Kidney (tissue), 14 donors: Measurements from ENCODE around the gene KCNT1. TPM values are rescaled to one million over a fixed set of nuclear protein-coding genes. Genes with fewer than 3 reads are reported as not detected.

Experiments used
- DNase-seq, 5 donors: peaks; one replicate each; pipeline ENCODE4 v3.0.0-alpha.2; 2013 to 2020
- FAIRE-seq: peaks from 2 replicates; lab custom pipeline; 2012; peaks lifted over from hg19 to GRCh38; lab: Jason Lieb, UNC
- H3K27ac ChIP-seq, 2 donors: one replicate each; pipeline ENCODE4 v1.7.0; 2013; ENCODE audit warnings: low read depth in 2 of 2, low read length in 2 of 2, inconsistent platforms in 1 of 2
- H3K27me3 ChIP-seq: one replicate; pipeline ENCODE4 v1.7.1; 2013; ENCODE audit warnings: low read length, inconsistent platforms; ENCODE audit not compliant: control insufficient read depth, insufficient read depth
- H3K36me3 ChIP-seq, 3 donors: one replicate each; pipeline versions ENCODE4 v1.7.0 to v1.7.1; 2013; ENCODE audit warnings: low read length in 3 of 3, control low read depth in 1 of 3, inconsistent platforms in 1 of 3; ENCODE audit not compliant: insufficient read depth in 3 of 3, control insufficient read depth in 2 of 3
- H3K4me1 ChIP-seq, 3 donors: one replicate each; pipeline versions ENCODE4 v1.7.0 to v1.7.1; 2013; ENCODE audit warnings: low read length in 3 of 3, inconsistent platforms in 1 of 3, low read depth in 1 of 3; ENCODE audit not compliant: control insufficient read depth in 2 of 3, insufficient read depth in 2 of 3
- H3K4me3 ChIP-seq, 3 donors: one replicate each; pipeline versions ENCODE4 v1.7.0 to v1.8.1; 2013; ENCODE audit warnings: low read length in 3 of 3, control low read depth in 1 of 3, inconsistent platforms in 1 of 3
- H3K9ac ChIP-seq, 3 donors: one replicate each; pipeline versions ENCODE4 v1.7.0 to v1.7.1; 2013; ENCODE audit warnings: low read length in 3 of 3, control low read depth in 1 of 3, inconsistent platforms in 1 of 3
- H3K9me3 ChIP-seq, 3 donors: one replicate each; pipeline versions ENCODE4 v1.7.0 to v1.7.1; 2013; ENCODE audit warnings: low read length in 3 of 3, control low read depth in 1 of 3, inconsistent platforms in 1 of 3; ENCODE audit not compliant: control insufficient read depth in 2 of 3, insufficient read depth in 1 of 3
- intact Hi-C: fragments of 100-400 bp; cut with DNase I; formaldehyde crosslinking; loops from one replicate; pipeline ENCODE4 v1.11.1; 2022
- polyA plus RNA-seq: library from polyadenylated mRNA; stranded (reverse); fragments of 350-450 nt; fragmentation: Illumina TruSeq; extraction: RNeasy Lipid Tissue Mini Kit (QIAGEN cat#74804); gene quantifications from one replicate; pipeline ENCODE4 v1.2.3, GENCODE V29; 2014; ENCODE audit warnings: low read depth, low replicate concordance; ENCODE audit not compliant: insufficient read depth
- total RNA-seq: library from RNA; stranded (reverse); fragmentation: NEBNext Ultra II Directional; extraction: Animal tissue kit (Norgen Biotek cat#: 25700); gene quantifications from one replicate; pipeline ENCODE4 v1.2.1, GENCODE V29; 2021
- TF ChIP-seq, protein P1 (sequence below): IDR thresholded peaks from 3 replicates; pipeline ENCODE4 v1.5.1; 2012; ENCODE audit warnings: mild to moderate bottlenecking, moderate library complexity, borderline replicate concordance; ENCODE audit not compliant: insufficient read depth; ENCODE audit errors: extremely low read depth
- donor health status: control.
- donor health status: control.
- donor health status: control.
- donor health status: control.
- donor health status: control.
- donor health status: DM: yes; HTN: yes; CAD: no.
- donor health status: Normal renal cell carcinoma (clear cell type).

Gene KCNT1
- total and polyA plus RNA-seq, 2 donors from 2014 or later = 0.15 TPM; not detected in 1

DNA sequence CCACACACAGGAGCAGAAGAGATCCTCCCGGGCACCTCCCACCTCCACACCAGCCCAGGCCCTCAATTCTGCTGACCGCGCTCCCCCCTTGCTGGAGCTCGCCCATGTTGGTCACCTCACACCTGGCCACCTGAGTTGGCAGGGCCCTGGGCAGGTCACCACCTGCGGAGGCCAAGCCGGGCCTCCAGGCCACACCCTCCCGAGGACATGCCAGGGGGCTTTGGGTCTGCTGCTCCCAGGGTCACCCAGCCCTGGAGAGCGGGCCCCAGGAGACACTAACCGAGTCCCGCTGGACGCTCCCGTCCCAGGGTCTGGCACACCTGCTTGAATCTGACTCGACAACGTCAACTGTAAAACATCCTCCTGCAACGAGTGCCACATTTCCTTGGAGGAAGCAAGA, 4.8 kb upstream of the KCNT1 start:
- Histone ChIP-seq H3K27me3 (no peaks in the 10 kb centered on the region), H3K4me1 (no peaks in the 10 kb centered on the region), H3K4me3 (no peak overlapping the region), H3K36me3 (no peaks in the 10 kb centered on the region), H3K27ac (no peak overlapping the region), H3K9ac (no peak overlapping the region), H3K9me3 (no peaks in the 10 kb centered on the region)
- DNase-seq (no peak), FAIRE-seq (no peak)
- TF ChIP-seq, protein P1, sequence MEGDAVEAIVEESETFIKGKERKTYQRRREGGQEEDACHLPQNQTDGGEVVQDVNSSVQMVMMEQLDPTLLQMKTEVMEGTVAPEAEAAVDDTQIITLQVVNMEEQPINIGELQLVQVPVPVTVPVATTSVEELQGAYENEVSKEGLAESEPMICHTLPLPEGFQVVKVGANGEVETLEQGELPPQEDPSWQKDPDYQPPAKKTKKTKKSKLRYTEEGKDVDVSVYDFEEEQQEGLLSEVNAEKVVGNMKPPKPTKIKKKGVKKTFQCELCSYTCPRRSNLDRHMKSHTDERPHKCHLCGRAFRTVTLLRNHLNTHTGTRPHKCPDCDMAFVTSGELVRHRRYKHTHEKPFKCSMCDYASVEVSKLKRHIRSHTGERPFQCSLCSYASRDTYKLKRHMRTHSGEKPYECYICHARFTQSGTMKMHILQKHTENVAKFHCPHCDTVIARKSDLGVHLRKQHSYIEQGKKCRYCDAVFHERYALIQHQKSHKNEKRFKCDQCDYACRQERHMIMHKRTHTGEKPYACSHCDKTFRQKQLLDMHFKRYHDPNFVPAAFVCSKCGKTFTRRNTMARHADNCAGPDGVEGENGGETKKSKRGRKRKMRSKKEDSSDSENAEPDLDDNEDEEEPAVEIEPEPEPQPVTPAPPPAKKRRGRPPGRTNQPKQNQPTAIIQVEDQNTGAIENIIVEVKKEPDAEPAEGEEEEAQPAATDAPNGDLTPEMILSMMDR = no peak
- intact Hi-C loops = no loop called here

- FAIRE-seq (no peak), DNase-seq (no peak)
- Histone ChIP-seq H3K4me3 (no peak overlapping the region), H3K9me3 (no peaks in the 10 kb centered on the region), H3K36me3 (no peaks in the 10 kb centered on the region), H3K9ac (no peak overlapping the region), H3K27ac (no peak overlapping the region), H3K27me3 (peaks cover 2% of the 10 kb centered on the region), H3K4me1 (no peaks in the 10 kb centered on the region)
- TF ChIP-seq, protein P1 = no peak
- intact Hi-C loops = no loop called here
Measured at GRCh38 chr9:135698236-135698635, 3.7 kb upstream of the KCNT1 start.

- TF ChIP-seq, protein P1 = no peak
- no peaks in the 10 kb centered on the region for H3K36me3 ChIP-seq
- no peak overlapping the region for H3K27ac ChIP-seq
- no peak for DNase-seq
- H3K9me3 ChIP-seq = no peaks in the 10 kb centered on the region
- intact Hi-C loops = no loop called here
- no peak for FAIRE-seq
- no peak overlapping the region for H3K9ac ChIP-seq
- no peak overlapping the region for H3K4me3 ChIP-seq
- H3K4me1 ChIP-seq = no peaks in the 10 kb centered on the region
- H3K27me3 ChIP-seq = peaks cover 2% of the 10 kb centered on the region
Measured at GRCh38 chr9:135698767-135699166, 3.2 kb upstream of the KCNT1 start.

GRCh38 chr9:135699440-135699839, 2.5 kb upstream of the KCNT1 start, which contains the start of gene SOHLH1:
TSS of gene SOHLH1 (minus strand) at chr9:135699481. CDS start at chr9:135699467, 14 bp downstream.
- peaks cover 2% of the 10 kb centered on the region for H3K27me3 ChIP-seq
- intact Hi-C loops = no loop called here
- no peaks in the 10 kb centered on the region for H3K4me1 ChIP-seq
- TF ChIP-seq, protein P1 = no peak
- H3K9ac ChIP-seq = no peak within 1 kb of the TSS
- no peak within 1 kb of the TSS for H3K4me3 ChIP-seq
- no peaks in the 10 kb centered on the region for H3K9me3 ChIP-seq
- no peaks in the 10 kb centered on the region for H3K36me3 ChIP-seq
- DNase-seq (no peak), FAIRE-seq (no peak)
- no peak within 1 kb of the TSS for H3K27ac ChIP-seq
